A673 (cell line): Measurements from ENCODE around the gene NOP56. TPM values are rescaled to one million over a fixed set of nuclear protein-coding genes. Genes with fewer than 3 reads are reported as not detected.

Source experiments
- BruUV-seq: library from RNA; stranded (reverse); fragments of 400-500 nt; replicated peaks from 2 replicates; lab custom pipeline; 2021; lab: Mats Ljungman, UMichigan
- CTCF ChIA-PET: fragments of 300-600 bp; sonication (Branson Sonifier 250); formaldehyde crosslinking; loops from one replicate; lab custom pipeline; 2022; ENCODE audit warnings: antibody characterized with exemption; lab: Charles Lee
- POLR2A ChIA-PET: fragments of 300-600 bp; sonication (Branson Sonifier 250); formaldehyde crosslinking; loops from one replicate; lab custom pipeline; 2022; ENCODE audit warnings: antibody characterized with exemption; ENCODE audit not compliant: low non-redundant PET; lab: Charles Lee
- DNase-seq: peaks from one replicate; pipeline ENCODE4 v3.0.0-alpha.2; 2015; ENCODE audit warnings: low spot score
- H3K27ac ChIP-seq: fragments of 200-600 bp; sonication (generic); 2 replicates; pipeline ENCODE4 v1.5.1; 2016; ENCODE audit warnings: mixed run types, low read depth, mild to moderate bottlenecking, mixed read lengths, antibody characterized with exemption, low read length; ENCODE audit not compliant: poor library complexity, severe bottlenecking
- H3K27me3 ChIP-seq: fragments of 200-600 bp; sonication (generic); replicated peaks from 2 replicates; pipeline ENCODE4 v1.6.1; 2017; ENCODE audit warnings: mixed run types, low read depth, mild to moderate bottlenecking, mixed read lengths, antibody characterized with exemption, low read length; ENCODE audit not compliant: insufficient read depth, poor library complexity
- H3K36me3 ChIP-seq: fragments of 200-600 bp; sonication (generic); 2 replicates; pipeline ENCODE4 v1.6.1; 2016; ENCODE audit warnings: mixed run types, mild to moderate bottlenecking, mixed read lengths, antibody characterized with exemption, low read length; ENCODE audit not compliant: insufficient read depth, poor library complexity, severe bottlenecking
- H3K4me1 ChIP-seq: fragments of 200-600 bp; sonication (generic); 2 replicates; pipeline ENCODE4 v1.6.1; 2017; ENCODE audit warnings: mixed run types, mild to moderate bottlenecking, mixed read lengths, antibody characterized with exemption, low read length; ENCODE audit not compliant: insufficient read depth, poor library complexity, severe bottlenecking
- H3K4me3 ChIP-seq: fragments of 200-600 bp; sonication (generic); 2 replicates; pipeline ENCODE4 v1.5.1; 2016; ENCODE audit warnings: low read depth, mixed run types, mild to moderate bottlenecking, mixed read lengths, low read length; ENCODE audit not compliant: poor library complexity, severe bottlenecking
- H3K9me3 ChIP-seq: fragments of 200-600 bp; sonication (generic); 2 replicates; pipeline ENCODE4 v1.6.1; 2016; ENCODE audit warnings: mixed run types, low read depth, mild to moderate bottlenecking, mixed read lengths, antibody characterized with exemption, low read length; ENCODE audit not compliant: poor library complexity, severe bottlenecking
- CTCF ChIP-seq: fragments of 300-800, 200-600 bp; sonication (generic); conservative IDR thresholded peaks from 2 replicates; pipeline ENCODE4 v1.5.1; 2017; ENCODE audit warnings: low read depth, mild to moderate bottlenecking, antibody characterized with exemption, low read length, moderate library complexity, mixed read lengths
- EZH2 ChIP-seq: fragments of 200-600 bp; sonication (generic); IDR thresholded peaks from 2 replicates; pipeline ENCODE4 v1.6.1; 2017; ENCODE audit warnings: borderline replicate concordance, low read depth, mild to moderate bottlenecking, mixed read lengths, antibody characterized with exemption, low read length; ENCODE audit not compliant: poor library complexity, severe bottlenecking
- intact Hi-C: fragments of 100-400 bp; cut with micrococcal nuclease; formaldehyde crosslinking; loops from one replicate; pipeline ENCODE4 v1.10.0; 2022; ENCODE audit not compliant: unreplicated experiment
- total RNA-seq: library from RNA; stranded (reverse); gene quantifications from 2 replicates; pipeline ENCODE4 v1.2.3, GENCODE V29; 2021

The NOP56 gene
- total RNA-seq, 1 experiment from 2014 or later = 704 TPM

DNA sequence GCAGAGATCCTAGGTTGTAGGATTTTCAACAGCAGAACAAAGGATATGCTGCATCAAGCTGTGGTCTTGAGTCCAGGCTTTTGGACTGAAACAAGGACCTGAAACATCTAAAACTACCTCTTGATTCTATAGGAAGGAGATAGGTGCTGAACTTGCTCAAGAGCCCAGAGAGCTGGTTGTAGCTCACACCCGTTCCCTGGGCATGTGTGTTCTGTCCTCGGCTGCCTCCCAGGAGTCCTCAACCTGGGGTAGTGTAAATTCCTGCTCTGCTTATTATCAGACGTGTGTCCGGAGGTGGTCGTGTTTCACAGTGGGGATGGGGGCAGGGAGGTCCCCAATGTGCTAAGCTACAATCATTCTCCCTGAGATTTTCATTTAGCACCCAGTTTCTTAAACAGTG lies 4.8 kb downstream of the NOP56 start:
- ChIA-PET POLR2A (interaction anchor here (0.7 kb wide), 1 partner anchor 189 kb away, joined by 6 read pairs; no protein-coding TSS in a partner anchor), CTCF (interaction anchor here (0.5 kb wide), 1 partner anchor 81 kb away, joined by 4 read pairs; no protein-coding TSS in a partner anchor)
- H3K27me3 ChIP-seq = no peaks in the 10 kb centered on the region
- no TSS peak for BruUV-seq
- no peak overlapping the region for H3K4me3 ChIP-seq
- no peak overlapping the region for H3K27ac ChIP-seq
- DNase-seq = no peak
- peaks cover 84% of the 10 kb centered on the region for H3K36me3 ChIP-seq
- intact Hi-C loops = no loop called here
- no peak for TF ChIP-seq CTCF
- TF ChIP-seq EZH2 = no peak
- peaks cover 15% of the 10 kb centered on the region for H3K4me1 ChIP-seq
- no peaks in the 10 kb centered on the region for H3K9me3 ChIP-seq

- Histone ChIP-seq H3K4me3 (no peak overlapping the region), H3K27me3 (no peaks in the 10 kb centered on the region), H3K36me3 (peaks cover 84% of the 10 kb centered on the region), H3K9me3 (no peaks in the 10 kb centered on the region), H3K4me1 (peaks cover 15% of the 10 kb centered on the region), H3K27ac (no peak overlapping the region)
- TF ChIP-seq CTCF (no peak), EZH2 (no peak)
- no peak for DNase-seq
- intact Hi-C loops = no loop called here
- ChIA-PET CTCF (no interaction called here), POLR2A (interaction anchor here (0.7 kb wide), 1 partner anchor 190 kb away, joined by 6 read pairs; no protein-coding TSS in a partner anchor)
- no TSS peak for BruUV-seq
These were observed 5.2 kb downstream of the NOP56 start for GRCh38 chr20:2657674-2658073.

GRCh38 chr20:2658414-2659354 lies 6.3 kb downstream of the NOP56 start:
- H3K27me3 ChIP-seq = no peaks in the 10 kb centered on the region
- H3K36me3 ChIP-seq = peaks cover 75% of the 10 kb centered on the region
- no peak overlapping the region for H3K4me3 ChIP-seq
- H3K27ac ChIP-seq = no peak overlapping the region
- H3K4me1 ChIP-seq = peaks cover 15% of the 10 kb centered on the region
- BruUV-seq = no TSS peak
- H3K9me3 ChIP-seq = no peaks in the 10 kb centered on the region
- ChIA-PET POLR2A (no interaction called here), CTCF (interaction anchor here (0.6 kb wide), 1 partner anchor 36 kb away, joined by 6 read pairs; no protein-coding TSS in a partner anchor)
- intact Hi-C loops = no loop called here
- DNase-seq = no peak
- no peak for TF ChIP-seq EZH2
